T-helper 1 cell (primary cell): ENCODE results near the gene CFTR.
"Not testable (repeated sequence)": the region's sequence is repeated elsewhere in the genome, so short reads cannot be mapped to it uniquely, and the experiment has no call there.

Source experiments
- DNase-seq, 5 donors: peaks; one replicate each; pipeline ENCODE4 v3.0.0-alpha.2; 2012 to 2020

The CFTR gene

GRCh38 chr7:117502331-117502730, 22.5 kb downstream of the CFTR start:
- DNase-seq: no peak

- no peak for DNase-seq
Observed at GRCh38 chr7:117505238-117505637, 25.4 kb downstream of the CFTR start.

- no peak for DNase-seq
Observed at GRCh38 chr7:117508676-117509075, 28.9 kb downstream of the CFTR start.

GRCh38 chr7:117517194-117517593, 37.4 kb downstream of the CFTR start:
- DNase-seq: not testable (repeated sequence)

GRCh38 chr7:117530390-117530789, 50.6 kb downstream of the CFTR start:
- no peak for DNase-seq

GRCh38 chr7:117531595-117532244, 51.9 kb downstream of the CFTR start:
- no peak for DNase-seq

- DNase-seq: no peak
Observed at GRCh38 chr7:117538053-117538452, 58.2 kb downstream of the CFTR start.

- no peak for DNase-seq
Observed at GRCh38 chr7:117544061-117544460, 64.2 kb downstream of the CFTR start.

GRCh38 chr7:117548035-117548434, 68.2 kb downstream of the CFTR start:
- no peak for DNase-seq

- DNase-seq: no peak
Observed at GRCh38 chr7:117550625-117551024, 70.8 kb downstream of the CFTR start.

- DNase-seq: no peak
Observed at GRCh38 chr7:117552660-117553059, 72.8 kb downstream of the CFTR start.

GRCh38 chr7:117555260-117555659, 75.4 kb downstream of the CFTR start:
- no peak for DNase-seq

GRCh38 chr7:117559391-117559790, 79.6 kb downstream of the CFTR start:
- DNase-seq: no peak

GRCh38 chr7:117560030-117560429, 80.2 kb downstream of the CFTR start:
- DNase-seq: no peak

- no peak for DNase-seq
Observed at GRCh38 chr7:117562759-117563158, 82.9 kb downstream of the CFTR start.

GRCh38 chr7:117564080-117564479, 84.3 kb downstream of the CFTR start:
- DNase-seq: no peak

- no peak for DNase-seq
Observed at GRCh38 chr7:117564627-117565026, 84.8 kb downstream of the CFTR start.

- DNase-seq: no peak
Observed at GRCh38 chr7:117565226-117565625, 85.4 kb downstream of the CFTR start.

- DNase-seq: no peak
Observed at GRCh38 chr7:117567781-117568180, 88.0 kb downstream of the CFTR start.

- DNase-seq: no peak
Observed at GRCh38 chr7:117572856-117573620, 93.2 kb downstream of the CFTR start.

GRCh38 chr7:117581424-117581823, 101.6 kb downstream of the CFTR start:
- DNase-seq: no peak

- no peak for DNase-seq
Observed at GRCh38 chr7:117582219-117582704, 102.4 kb downstream of the CFTR start.

GRCh38 chr7:117587931-117588330, 108.1 kb downstream of the CFTR start:
- DNase-seq: no peak

- DNase-seq: peak in 1 of 5 donors; percentile 65
Observed at GRCh38 chr7:117588352-117588794, 108.5 kb downstream of the CFTR start.
